Peyer's patch (tissue), 4 donors: Measurements from ENCODE around the gene PRKAR1B.

ENCODE experiments used
- CTCF ChIP-seq, 6 experiments: fragments of 450-650 bp in 4 of 6; fragments of 200-600 bp in 2 of 6; sonication (generic) in 1 of 6; IDR thresholded peaks; one replicate each; pipeline ENCODE4 v1.5.1; 2017 to 2019; ENCODE audit warnings: antibody characterized with exemption in 6 of 6, mild to moderate bottlenecking in 3 of 6, moderate library complexity in 1 of 6
- POLR2A ChIP-seq, 2 donors: fragments of 450-650 bp; IDR thresholded peaks; one replicate each; pipeline ENCODE4 v1.5.1; 2017; ENCODE audit warnings: antibody characterized with exemption in 2 of 2, mild to moderate bottlenecking in 2 of 2, moderate library complexity in 2 of 2

DNA sequence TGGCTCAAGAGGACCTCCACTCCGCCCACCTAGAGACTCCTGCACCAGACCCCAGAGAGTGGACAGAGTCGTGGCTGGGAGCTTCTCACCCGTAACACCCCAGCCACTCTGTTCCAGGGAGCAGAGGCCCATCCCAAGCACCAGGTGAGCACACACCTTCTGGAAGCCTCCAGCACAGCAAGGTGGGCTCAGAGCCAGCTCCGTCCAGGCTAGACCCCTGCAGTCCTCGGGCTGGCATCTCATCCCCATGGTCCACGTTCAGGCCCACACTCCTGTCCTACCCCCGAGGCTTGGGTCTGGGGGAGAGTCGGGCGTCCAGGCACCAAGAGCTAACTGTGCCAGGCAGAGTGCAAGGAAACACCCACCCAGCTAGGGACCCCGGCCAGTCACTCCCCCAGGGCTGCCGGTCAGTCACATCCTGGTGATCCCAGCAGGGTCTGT is 220.7 kb downstream of the PRKAR1B start:
- TF ChIP-seq POLR2A (IDR thresholded peaks at IDR 0.05) (no peak), CTCF (IDR thresholded peaks at IDR 0.05) (no peak)
